GM19452 (cell line): ENCODE measurements around the gene ACVR1.
A peak's percentile ranks its signal among the peaks of the same experiment; 100 is the strongest.

Source experiments
- ATAC-seq: cut with Tn5 transposase; IDR thresholded peaks from one replicate; pipeline ENCODE4 v1.9.1; 2021; ENCODE audit not compliant: unreplicated experiment

The ACVR1 gene

DNA sequence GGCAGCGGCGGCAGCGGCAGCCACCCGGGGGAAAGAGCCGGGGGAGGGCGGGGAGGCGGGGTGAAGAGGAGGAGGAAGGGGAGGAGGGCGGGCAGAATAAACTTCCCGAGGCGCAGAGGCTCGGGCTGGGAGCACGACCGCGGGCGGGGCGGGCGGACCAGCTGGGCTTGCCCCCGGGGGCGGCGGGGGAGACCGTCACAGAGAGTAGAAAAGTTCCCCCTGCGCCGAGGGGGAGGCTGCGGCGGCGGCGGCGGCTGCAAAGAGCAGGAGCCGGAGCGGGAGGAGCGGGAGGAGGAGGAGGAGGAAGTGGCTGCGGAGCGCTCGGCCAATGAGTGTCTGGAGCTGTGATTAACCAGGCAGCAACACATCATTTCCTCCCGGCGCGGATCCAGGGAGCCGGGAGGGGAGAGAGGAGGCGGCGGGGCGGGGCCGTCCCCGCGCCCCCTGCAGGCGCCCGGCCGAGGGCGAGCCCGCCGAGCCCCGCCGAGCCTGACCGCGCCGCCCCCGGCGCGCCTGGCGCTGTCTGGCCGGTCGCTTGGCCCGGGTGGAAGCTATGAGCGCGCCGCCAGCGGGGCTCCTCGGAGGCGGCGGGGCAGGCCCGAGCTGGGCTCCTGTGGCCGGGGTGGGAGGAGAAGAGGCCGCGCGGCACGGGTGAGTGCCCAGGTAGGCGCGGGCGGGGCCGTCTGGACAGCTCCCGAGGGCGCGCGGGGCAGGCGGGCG lies at the start of gene ACVR1:
TSS of gene ACVR1 (minus strand) at position 265 of the 720 bp plus-strand sequence. CDS start 76,837 bp downstream, outside the sequence.
- ATAC-seq = peak; percentile 86

DNA sequence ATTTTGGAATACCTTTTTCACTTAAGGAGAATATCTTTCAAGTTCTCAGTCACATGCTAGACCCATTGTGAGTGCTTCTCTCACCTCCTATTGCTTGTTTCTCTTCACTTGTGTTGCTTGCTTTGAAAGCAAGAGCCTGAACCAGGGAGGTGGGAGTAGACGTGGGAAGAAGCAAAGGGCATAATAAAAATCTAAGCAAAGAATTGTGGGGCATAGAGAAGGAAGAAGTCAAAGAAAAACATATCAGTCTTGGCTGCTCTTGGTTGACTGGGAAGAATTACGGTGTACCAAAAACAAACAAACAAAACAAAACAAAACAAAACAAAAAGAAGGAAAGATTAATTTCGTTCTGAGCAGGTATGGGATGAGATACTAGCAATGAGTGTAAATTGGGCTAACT lies 48.9 kb upstream of the ACVR1 start:
- ATAC-seq = no peak

DNA sequence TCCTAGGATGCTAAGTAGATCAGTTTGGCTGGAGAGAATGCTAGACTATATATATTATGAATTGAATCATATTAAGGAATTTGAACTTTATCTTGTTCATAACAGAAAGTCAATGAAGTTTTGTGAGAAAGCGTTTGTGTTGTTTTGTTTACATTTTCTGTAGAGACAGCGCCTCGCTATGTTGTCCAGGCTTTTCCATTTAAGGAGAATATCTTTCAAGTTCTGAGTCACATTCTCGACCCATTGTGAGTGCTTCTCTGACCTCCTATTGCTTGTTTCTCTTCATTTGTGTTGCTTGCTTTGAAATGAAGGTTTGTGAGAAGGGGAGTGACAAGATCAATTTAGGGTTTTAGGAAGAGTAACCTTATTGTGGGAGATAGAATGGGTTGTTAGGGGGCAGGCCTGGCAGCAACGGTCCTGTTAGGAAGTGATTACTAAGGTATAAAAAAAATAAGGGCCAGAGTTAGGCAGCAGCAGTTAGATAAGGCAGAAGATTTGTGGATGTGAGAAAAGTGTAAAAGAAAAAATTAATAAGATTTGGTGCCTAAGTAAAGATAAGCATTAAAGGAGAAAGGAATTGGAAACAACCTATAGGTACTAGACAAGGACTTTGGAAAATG lies 47.6 kb upstream of the ACVR1 start:
- no peak for ATAC-seq

- no peak for ATAC-seq
These were observed 46.7 kb upstream of the ACVR1 start for GRCh38 chr2:157922815-157923214.

- ATAC-seq = no peak
These were observed 46.2 kb upstream of the ACVR1 start for GRCh38 chr2:157922336-157922735.

DNA sequence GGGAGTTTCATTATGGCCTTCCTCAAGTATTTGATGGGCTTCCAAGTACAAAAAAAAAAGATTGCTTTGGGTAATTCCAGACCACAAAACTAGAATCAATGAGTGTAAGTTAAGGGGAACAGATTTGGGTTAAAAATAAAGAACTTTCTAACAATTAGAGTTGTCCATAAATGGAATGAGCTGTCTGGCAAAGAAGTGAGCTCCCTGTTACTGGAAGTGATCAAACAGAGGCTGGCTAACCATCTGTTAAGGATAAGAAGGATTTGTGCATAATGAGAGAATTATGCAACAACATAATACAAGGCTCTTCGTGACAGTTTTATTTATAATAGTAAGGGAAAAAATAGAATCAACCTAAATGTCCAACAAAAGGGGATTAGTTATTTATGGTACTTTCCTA lies 44.6 kb upstream of the ACVR1 start:
- ATAC-seq = no peak

- no peak for ATAC-seq
These were observed 43.1 kb upstream of the ACVR1 start for GRCh38 chr2:157919181-157919580.

DNA sequence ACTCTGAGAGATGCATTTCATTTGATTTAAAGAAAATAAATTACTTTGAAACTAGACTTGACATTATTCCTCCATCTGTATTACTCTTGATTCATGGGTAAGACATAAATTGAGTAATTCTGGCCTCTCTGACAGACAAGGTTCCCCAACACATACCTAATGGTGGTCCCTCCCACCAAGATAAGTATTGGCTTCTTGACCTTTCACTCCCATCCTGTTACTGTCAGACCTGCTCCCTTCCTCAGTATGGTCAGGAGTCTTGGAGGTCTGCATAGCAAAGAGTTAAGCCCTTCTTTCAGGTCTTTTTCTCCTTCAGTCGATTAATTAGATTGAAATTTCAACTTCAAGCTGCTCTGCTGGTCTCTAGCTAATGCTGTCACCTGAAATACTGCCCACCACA lies 42.2 kb upstream of the ACVR1 start:
- ATAC-seq = no peak

DNA sequence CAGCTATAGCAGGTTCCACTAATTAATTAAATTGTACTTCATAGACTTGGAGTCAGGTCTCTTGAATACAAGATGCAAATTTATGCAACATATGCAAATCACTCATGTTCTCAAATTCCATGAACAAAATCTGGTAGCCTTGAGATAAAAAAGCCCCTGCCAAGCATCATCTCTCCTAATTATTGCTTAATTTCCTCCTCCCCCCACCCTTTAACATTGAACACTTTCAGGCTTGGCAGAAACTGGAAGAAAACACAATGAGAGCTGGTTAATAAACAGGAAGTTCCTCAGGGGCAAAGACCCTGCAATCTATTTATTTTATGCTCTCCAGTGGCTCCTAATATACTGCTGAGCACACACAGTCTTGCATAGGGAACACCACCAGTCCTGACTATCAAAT lies 35.6 kb upstream of the ACVR1 start:
- no peak for ATAC-seq

GRCh38 chr2:157911246-157911645 lies 35.1 kb upstream of the ACVR1 start:
- ATAC-seq = no peak

DNA sequence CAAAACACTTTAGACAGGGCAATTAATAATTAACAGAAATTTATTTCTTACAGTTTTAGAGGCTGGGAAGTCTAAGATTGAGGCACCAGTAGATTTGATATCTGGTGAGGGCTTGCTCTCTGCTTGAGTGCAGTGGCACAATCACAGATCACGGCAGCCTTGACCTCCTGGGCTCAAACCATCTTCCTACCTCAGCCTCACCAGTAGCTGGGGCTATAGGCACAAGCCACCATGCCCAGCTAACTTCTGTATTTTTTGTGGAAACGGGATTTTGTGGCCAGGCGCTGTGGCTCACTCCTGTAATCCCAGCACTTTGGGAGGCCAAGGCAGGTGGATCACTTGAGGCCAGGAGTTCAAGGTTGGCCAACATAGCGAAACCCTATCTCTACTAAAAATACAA lies 29.0 kb upstream of the ACVR1 start:
- no peak for ATAC-seq

- no peak for ATAC-seq
These were observed 27.5 kb upstream of the ACVR1 start for GRCh38 chr2:157903626-157904025.

DNA sequence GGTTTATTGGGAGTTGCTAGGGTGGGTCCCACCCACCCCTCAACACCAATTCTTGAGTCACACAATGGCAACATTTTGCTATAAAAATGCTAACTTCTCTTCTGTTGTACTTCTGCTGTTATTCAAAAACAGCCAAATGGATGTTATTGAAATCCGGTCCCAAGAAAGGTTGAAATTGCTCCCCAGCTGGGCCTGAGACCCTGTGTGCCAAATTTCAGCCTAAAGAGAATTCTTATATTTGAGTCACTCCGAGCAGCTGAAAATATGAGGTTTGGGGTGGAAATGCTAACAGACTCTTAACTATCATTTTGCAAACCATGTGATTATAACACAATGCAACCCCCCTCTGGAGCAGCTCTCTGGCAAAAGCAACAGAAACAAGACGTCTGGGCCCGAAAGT lies 27.0 kb upstream of the ACVR1 start:
- ATAC-seq = no peak

DNA sequence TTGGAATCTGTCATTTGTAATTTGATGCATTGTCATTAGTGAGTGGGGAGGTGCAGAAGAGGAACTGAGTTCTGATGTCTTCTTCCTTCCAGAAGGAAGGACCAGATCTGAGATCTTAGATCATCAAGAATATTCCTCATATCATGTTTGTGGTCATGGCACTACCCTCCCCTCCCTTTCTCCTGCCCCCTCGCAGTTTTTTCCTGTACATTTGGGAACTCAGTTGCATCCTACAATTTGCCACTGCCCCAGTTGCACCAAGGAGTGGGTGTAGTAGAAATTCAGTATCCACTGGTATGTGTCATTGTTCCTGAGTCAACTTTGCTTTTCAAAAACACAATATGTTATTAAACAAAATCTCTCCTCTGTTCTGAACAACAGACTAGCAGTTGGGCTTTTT lies 26.6 kb upstream of the ACVR1 start:
- ATAC-seq = no peak

GRCh38 chr2:157901325-157901724 lies 25.2 kb upstream of the ACVR1 start:
- no peak for ATAC-seq

DNA sequence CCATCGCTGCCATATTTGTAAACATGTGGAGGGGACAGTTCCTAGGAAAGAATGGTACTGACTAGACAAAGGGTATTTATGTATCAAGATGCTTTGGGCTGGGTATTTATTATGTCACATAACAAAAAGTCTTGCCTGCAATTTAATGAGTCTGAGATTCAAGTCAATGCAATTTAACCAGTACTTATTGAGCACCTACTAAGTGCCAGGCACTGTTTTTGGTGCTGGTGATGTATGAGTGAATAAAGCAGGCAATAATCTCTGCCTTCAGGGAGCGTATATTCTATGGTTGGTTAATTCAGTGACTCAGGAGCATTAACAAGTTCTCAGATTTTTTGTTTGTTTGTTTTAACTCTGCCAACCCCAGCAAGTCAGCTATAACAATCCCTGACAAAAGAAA lies 24.6 kb upstream of the ACVR1 start:
- no peak for ATAC-seq

DNA sequence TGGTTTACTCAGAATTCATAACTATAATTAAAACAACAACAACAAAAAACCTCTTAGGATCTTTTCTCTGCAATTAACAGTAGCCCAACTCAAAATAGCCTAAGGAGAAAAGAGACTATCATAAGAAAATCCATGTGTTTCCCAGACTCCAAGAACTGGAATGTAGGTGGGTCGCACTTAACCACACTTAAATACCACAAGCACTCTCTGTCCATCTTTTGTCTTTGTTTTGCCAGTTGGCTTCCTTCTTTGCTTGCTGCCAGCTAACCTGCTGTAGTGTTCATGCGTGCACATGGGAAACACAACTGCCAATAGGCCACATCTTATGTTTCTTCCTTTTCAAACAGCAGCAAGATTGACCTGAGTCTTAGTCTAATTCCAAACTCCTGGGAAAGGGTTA lies 24.1 kb upstream of the ACVR1 start:
- no peak for ATAC-seq

GRCh38 chr2:157899125-157899839 lies 23.2 kb upstream of the ACVR1 start:
- ATAC-seq = peak; percentile 78

DNA sequence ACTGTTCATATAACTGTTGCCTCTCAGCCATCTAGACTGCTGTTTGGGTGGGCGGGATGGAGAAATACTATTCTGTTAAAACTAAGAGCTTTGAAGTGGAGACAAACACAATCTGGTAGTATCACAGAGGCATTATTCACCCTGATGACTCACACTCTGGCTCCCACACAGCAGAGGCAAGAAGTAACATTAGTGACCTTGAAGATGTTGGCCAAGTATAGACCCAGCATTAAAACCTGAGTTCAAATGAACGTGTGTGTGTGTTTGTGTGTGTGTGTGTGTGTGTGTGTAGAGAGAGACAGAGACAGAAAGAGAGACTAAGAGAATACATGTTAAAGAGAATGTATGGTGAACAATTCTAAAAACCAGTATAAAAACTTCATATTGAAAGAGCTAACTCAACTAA lies 22.5 kb upstream of the ACVR1 start:
- ATAC-seq = no peak

DNA sequence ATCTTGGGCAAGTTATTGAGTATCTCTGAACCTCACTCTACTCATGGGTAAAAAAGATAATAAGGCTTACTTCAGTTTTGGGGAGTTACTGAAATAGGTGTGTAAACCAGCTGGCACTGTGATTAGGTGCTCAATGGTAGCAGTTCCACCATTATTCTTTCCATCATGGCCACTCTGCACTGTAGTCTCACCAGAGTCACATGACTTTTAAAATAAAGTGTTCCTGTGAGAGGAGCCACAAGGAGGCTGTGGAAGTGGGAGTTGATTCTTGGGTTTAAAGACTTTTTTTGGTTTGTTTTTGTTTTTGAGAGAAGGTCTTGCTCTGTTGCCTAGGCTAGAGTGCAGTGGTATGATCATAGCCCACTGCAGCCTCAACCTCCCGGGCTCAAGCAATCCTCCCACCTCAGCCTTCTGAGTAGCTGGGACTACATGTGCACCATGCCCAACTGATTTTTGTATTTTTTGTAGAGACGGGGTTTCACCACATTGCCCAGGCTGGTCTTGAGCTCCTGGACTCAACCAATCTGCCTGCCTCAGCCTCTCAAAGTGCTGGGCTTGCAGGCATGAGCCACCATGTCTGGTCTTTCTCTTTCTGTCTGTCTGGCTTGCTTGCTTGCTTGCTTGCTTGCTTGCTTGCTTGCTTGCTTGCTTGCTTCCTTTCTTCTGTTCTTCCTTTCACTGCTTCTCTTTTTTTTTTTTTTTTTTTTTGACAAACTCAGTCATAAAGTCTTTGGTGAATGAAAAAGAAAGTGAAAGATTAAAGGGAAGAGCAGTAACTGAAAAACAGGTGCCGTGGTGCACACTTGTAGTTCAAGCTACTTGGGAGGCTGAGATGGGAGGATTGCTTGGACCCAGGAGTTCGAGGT lies 21.2 kb upstream of the ACVR1 start:
- peak; percentile 41 for ATAC-seq

- ATAC-seq = no peak
These were observed 19.4 kb upstream of the ACVR1 start for GRCh38 chr2:157895531-157895930.
